IPS DF 19.7 (cell line): ENCODE data around the gene ATE1.
A peak's percentile ranks its signal among the peaks of the same experiment; 100 is the strongest.
"Not testable (repeated sequence)": the region's sequence is repeated elsewhere in the genome, so short reads cannot be mapped to it uniquely, and the experiment has no call there.

Experiments
- DNase-seq: peaks from one replicate; pipeline ENCODE4 v3.0.0-alpha.2; 2013; ENCODE audit warnings: low read depth, low spot score

ATE1 gene

DNA sequence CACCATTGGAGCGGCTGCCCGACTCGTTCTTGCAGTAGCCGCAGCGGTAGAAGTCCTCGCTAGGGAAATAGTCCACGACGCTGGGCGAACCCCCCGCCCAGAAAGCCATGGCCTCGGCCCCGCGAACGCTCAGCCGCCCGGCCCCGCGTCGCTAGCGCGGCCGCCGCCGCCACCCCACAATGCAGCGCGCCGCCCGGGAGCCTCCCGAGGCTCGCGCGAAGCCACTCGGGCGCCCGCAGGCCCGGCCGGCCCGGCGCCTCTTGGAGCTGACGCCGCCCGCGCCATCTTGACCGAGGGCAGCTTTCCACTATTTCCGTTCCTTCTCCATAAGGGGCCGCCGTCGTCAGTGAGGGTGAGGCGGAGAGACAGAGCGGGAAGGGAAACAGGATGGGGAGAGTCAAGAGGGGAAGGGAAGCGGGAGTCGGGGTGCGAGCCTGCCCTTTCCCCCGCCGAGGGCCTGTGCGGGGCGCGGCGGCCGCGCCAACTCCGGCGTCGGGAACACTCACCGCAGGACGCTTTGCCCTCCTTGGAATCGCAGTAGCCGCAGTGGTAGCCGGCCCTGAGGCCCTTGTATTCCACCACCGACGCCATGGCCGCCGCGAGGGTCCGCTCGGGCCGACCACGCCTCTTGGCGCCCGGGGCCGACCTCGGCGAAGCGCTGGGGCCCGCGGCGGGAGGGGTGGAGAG lies at the start of gene ATE1:
Gene ATE1, minus strand, starts transcription at position 191 of the 687 bp plus-strand sequence. Its CDS starts 82 bp downstream, at position 109.
- peak; percentile 68 for DNase-seq

DNA sequence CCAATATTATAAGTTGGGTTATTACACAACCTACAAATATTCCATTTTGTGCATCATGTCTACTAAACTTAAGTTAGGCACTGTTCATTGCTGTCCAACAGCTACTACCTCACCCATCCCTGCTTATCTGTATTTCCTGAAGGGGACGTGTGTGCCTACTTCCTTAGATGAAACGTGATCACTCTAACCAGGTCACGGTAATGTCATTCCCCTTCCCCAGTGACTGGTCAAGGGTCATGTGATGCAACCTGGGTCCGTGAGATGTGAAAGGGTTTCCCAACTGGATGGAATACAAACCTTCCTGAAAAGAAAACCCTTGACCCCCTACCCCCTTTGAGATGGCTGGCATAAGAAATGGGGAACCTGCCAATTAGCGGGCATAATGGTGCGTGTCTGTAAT lies 48.8 kb upstream of the ATE1 start:
- DNase-seq, result no peak

DNA sequence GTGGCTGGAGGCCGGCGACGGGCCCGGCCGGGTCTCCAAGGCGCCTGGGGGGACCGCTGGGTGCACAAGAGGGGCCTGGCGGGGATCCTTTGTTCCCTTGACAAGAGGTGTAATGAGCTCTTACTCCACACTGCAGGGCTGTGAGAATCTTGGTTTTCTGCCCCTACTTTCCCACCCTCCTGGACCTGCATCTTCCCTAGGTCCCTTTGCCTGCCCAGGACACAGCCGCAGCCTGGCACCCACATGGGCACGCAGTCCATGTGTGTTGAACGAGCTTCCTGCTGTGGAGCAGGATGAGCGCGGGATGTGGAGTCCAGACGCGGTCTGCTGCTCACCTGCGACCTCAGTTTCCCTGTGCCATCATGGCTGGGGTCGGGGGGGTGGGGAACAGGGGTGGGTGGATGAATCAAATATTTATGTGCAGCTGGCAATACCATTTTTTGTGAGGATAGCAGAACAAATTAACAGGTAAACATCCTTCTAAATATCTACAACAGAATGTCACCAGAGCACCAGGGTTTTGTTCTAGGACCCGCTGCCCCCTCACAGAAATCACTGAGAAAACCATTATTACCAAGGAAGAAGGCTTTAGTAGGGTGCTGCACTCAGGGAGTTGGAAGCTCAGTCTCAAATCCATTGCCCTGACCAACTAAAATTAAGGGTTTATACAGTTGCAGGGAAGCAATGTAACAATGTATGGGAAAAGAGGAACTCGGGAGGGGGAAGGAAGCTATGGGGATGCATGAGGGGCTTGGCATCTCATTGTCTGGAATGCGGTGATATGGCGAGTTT lies 47.7 kb upstream of the ATE1 start:
- no peak for DNase-seq

DNA sequence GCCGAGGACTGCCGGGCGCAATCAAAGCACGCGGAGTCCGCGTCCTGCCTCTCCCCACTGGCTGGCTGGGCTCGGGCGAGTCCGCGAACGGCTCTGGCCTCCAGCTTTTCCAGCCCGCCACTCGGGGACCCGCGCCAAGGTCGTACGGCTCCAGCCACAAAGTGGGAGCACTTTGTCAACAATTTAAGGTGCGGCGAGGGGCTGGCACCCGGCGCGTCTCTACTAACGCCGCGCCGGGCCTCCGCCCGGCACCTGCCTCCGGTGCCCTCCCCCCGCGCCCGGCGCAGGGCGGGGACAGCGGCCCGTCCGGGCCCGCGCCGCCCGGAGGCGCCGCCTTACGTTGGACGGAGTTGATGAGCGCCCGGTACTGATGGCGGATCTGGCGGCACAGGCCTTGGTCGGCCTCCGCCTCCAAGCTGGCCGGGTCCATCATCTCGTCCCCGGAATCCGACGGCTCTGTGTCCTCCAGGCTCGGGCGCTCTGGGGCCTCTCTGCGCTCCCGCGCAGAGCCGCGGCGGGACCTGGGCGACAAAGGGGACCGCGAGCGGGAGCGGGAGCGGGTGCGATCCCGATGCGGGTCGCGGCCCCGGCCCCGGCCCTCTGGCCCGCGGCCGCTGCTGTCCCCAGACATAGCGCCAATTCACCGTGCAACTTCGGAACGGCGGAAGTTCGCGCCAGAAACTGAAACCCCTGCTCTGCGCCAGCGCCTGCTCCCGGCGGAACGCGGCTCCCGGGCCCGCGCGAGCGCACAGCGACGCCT lies 46.9 kb upstream of the ATE1 start, which contains the start of gene NSMCE4A:
Gene NSMCE4A, minus strand, starts transcription at position 683 of the 760 bp plus-strand sequence. Its CDS starts 52 bp downstream, at position 631.
- DNase-seq, result no peak

DNA sequence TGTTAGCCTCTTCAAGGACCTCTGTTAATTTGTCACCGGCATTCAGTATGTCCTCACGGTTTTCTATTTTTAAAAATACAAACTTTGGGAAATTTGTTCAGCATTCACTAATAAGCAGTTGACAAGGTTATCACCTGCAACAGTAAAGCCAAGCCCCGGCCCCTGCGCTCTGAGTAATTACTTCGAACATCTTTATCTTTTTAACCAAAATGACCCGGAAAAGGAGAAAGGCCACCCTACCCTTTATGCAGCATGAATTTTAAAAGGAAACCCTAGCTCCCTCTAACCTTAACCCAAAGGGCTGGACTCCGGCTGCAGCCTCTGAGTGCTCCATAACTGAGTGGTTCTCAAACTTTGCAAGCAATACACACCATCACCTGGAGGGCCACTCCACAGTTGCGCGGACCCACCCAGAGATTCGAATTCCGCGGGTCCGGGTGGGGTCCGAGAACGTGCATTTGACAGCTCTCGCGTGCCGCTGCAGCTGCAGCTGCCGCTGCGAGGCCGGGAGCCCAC lies 46.2 kb upstream of the ATE1 start:
- no peak for DNase-seq

DNA sequence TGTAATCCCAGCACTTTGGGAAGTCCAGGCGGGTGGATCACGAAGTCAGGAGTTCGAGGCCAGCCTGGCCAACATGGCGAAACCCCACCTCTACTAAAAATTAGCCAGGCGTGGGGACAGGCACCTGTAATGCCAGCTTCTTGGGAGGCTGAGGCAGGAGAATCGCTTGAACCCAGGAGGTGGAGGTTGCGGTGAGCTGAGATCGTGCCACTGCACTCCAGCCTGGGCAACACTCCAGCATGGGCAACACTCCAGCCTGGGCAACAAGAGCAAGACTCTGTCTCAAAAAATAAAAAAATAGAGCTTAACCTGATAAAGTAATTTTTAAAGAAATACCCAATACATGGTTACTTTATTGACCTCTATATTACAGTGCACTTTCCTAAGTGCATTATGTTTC lies 41.3 kb upstream of the ATE1 start:
- DNase-seq, result not testable (repeated sequence)

DNA sequence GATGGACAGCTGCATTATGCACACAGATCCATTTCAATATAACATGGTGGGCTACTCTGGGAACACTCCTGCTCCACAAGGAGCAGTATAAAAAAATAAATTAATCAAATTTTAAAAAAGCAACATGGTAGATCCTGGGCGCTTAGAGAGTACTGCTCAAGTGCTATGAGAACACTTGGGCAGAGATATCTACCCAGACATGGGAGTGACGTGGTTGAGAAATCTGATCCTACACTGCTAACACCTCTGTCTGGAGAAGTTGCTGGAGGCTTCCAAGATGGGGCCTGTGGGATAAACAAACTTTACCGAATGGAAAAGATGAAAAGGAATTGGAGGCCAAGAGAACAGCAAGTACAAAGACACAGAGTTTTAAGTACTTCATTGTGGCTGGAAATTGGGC lies 38.2 kb upstream of the ATE1 start:
- no peak for DNase-seq

DNA sequence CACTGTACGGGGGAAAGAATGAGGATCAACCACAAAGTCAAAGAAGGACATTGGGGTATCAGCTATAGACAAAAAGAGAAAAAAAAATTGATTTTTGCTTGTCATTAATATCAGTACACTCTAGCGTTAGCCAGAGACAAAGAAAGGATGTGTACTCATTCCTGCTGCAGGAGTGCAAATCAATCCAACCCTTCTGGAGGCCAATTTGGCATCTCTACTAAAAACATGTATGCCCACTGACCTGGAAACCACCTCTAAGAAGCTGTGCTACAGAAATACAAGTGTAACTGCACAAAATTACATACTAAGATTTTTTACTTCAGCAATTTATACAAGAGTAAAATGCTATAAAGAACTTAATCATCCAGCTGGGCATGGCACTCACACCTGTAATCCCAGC lies 33.6 kb upstream of the ATE1 start:
- no peak for DNase-seq

DNA sequence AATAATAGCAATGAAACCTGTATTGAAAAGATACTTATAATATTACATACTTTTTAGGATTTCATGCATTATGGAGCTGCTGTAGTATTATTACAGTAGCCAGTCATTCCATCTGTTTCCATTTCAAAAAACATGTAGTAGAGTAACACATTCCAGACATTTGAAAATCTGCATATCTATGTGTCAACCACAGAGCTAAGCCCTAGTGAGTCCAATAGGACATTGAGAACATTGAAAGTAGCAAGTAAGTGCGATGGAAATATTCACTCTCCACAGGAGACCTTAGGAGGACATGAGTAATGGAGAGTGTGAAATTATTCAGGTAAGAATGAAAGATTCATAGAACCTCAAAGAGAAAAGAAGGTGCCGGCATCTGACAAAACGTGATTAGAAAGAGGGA lies 31.8 kb upstream of the ATE1 start:
- DNase-seq, result no peak

DNA sequence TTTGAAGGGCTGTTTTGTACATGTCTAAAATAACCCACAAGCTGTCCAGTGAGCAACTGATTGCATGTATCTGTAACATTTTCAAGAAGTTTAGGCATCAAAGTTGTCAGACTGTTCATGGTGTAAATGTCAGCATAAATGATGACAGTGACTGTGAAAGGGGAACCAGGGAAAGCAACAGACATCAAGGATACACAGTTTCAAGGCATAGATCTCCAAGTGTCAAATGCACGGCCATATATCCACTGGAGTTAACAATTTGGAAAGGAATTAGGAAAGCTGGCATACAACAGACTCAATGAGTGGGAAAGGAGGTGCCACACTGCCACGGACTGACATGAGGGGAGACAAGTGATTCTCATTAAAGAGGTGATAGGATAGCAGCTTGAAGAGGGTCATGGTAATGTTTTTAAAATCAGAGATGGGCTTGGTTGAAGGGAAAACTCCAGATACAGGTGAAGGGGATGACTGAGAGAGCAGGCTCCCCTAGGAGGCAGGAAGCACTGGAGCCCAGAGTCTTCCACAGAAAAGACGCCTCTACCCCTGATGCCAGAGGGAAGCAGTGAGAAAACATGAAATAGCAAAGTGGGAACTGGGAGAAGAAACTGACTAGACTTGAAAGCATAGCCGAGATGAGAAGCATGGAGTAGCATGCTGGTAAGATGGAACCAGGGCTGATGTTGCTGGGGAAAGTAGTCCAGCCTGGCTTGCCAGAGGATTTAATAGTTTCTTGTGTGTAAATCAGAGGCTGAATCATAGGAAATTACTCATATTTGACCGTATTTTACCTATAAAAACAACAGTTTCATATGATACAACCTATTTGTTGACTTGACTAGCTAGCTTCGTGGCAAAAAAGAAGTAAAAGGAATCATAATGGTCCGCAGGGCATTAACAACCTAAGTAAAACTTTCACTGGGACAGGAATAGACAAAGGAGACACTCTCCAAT lies 28.6 kb upstream of the ATE1 start:
- DNase-seq, result no peak

DNA sequence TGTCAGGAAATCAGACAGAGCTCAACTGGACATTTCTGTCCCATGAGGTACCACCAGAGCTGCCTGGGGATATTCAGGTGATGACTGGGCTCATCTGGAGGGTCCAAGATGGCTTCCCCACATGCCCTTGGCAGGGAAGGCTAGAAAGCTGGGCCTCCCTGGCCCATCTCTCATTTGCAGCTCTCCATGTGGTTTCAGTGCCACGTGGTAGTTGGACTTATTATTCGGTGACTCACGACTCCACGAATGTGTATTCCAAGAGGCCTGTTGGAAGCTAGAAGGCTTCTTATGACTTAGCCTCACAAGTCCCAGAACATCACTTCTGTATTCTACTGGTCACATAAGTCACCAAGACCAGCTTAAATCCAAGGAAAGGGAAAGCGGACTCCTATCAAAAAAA lies 24.4 kb upstream of the ATE1 start:
- no peak for DNase-seq

DNA sequence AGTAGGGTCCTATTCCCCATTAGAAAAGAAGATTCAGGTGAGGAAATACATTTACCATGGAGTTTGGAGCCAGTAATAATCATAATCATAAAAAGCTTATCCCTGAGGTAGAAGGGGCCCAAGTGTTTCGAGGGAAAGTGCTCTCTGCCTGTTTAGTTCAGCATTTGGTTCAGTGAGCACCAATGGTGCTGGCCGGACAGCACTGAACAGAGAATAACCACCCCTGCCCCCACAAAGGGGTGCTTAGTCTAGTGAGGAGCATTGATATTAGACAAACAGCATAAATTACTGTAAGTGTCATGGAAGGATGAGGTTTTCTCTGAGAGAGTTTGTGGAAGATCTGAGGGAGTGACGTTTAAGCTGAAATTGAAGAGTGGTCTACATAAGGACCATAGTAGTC lies 21.6 kb upstream of the ATE1 start:
- no peak for DNase-seq

DNA sequence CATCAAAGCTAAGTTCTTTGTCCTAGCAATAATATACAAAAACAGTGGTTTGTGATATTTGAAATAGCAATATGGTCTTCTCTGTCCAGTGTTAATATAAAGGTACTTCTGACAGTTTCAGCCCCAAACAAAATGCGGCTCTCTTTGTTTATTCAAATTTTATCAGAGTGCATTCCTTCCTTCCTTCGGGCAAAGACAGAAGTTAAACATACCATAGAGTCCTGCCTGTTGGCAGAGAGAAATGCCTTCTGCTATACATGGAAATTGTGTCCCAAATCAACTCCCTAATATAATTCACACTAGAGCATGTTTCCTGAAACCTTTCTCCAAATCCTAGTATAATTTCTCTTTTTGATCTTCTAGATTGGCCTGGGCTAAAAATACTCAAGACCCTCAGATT lies 21.2 kb upstream of the ATE1 start:
- no peak for DNase-seq

DNA sequence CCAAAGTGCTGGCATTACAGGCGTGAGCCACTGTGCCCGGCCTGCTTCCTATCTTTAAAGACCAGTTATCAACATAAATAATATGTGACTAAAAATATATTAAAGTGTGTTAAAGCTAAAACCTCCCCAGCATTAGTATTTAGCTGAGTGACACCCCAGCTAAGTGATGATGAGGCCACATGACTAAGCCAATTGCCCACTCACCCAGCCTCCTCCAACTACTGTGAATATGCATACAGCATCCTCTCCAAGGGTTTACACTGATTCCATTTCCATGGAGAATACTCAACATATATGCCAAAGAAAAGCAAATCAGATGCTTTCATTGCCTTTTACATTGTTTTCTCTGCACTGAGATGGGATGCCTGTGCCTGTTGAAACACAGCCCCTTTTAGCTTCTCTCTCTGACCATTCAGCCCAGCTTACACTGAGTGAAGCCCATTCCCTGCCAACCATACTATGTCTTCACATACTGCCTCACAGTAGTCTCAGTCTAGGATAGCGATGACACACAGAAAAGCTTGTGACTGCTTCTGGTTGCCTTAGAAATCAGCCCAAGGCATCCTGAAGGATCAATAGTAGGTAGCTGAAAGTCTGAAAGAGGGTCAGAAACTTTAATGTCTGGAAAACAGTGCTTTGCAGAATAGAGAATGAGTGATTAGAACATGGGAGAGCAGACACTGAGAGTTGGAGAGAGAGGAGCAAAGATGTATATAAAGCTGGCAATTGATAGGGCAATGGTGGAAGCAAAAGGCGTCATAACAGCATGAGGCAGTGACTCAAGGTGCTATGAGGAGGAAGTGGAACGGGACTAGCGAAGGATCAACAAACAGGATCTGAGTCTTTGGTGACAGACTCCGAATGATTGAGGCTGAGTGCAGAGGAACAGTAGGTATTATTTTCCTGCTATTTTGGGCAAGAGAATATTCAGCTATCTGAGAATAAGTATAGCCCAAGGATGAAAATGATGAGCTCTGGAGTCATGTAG lies 19.8 kb upstream of the ATE1 start:
- no peak for DNase-seq

DNA sequence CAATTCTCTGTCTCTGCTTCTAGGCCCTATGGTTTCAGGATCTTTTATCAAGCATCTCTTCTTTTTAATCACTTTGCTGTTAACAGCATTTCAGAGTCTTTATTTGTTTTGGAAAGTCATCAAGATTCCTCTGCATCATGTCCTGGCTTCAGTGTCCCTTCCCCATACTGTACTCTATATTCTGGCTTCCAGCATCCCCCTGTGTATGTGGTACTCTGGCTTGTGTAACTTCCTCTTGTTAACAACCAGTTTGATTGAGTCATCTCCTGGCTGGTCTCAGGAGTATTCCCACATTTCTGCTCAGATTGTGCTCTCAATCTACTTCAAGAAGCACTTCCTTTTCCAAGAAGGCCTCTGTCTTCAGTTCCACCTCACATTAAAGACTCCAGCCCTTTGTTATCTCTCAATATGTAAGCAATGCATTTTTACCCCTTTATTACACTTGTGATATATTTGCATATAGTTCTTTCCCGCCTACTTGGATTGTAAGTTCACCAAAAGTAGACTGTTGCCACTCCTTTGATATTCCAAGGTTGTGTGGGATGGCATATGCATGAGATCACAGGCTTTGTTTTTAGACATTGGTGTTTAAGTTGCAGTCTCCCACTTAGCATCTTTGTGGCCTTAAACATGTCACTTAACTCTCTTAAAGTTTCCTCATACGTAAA lies 15.1 kb upstream of the ATE1 start:
- no peak for DNase-seq

DNA sequence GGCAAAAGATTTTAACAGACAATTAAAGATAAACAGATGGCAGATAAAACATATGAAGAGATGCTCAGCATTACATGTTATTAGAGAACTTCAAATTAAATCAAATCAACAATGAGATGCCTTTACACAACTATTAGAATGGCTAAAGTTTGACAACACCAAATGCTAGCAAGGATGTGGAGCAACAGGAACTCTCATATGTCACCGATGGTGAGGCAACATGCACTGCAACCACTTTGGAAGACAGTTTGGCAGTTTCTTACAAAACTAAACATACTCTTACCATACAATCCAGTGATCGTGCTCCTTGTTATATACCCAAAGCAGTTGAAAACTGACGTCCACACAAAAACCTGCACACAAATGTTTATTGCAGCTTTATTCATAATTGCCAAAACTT lies 13.7 kb upstream of the ATE1 start:
- no peak for DNase-seq

DNA sequence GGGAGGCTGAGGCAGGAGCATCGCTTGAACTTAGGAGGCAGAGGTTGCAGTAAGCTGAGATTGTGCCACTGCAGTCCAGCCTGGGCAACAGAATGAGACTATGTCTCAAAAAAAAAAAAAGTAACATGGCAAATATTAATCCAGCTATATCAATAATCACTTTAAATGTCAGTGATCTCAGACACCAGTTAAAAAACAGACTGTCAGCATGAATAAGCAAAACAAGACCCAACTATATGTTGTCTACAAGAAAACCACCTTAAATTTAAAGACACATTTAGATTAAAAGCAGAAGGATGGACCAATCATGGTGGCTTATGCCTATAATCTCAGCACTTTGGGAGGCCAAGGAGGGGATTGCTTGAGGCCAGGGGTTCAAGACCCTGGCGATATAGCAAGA lies 8.5 kb upstream of the ATE1 start:
- no peak for DNase-seq

DNA sequence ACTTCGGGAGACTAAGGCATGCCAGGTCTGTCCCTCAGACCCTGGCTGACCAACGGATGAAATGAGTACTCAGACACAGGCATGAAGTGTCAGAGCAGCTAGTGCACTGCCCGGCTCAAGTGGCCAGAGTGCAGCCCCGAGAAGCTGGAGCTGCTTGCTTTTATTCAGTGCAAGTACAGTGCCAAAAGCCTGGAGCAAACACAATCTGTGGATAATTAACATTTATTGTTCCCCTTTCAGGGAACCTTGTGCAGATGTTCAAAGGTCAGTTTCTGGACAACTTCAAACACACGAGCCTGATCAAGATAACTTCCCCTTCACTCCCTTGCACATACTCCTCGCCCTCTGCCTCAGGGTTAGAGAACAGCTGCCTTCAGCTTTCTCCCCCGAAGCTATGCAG lies 7.9 kb upstream of the ATE1 start:
- no peak for DNase-seq
